Ascending aorta (tissue), 2 donors: Measurements from ENCODE around the gene SOX8. TPM values are rescaled to one million over a fixed set of nuclear protein-coding genes. Genes with fewer than 3 reads are reported as not detected.

ENCODE experiments used
- DNase-seq, 2 donors: peaks; one replicate each; pipeline ENCODE4 v3.0.0-alpha.2; 2019; ENCODE audit warnings: low spot score in 2 of 2
- H3K27ac ChIP-seq, 2 donors: fragments of 200-600 bp; sonication (generic); one replicate each; pipeline ENCODE4 v1.5.1; 2016 to 2017; ENCODE audit warnings: mild to moderate bottlenecking in 1 of 2
- H3K27me3 ChIP-seq: fragments of 200-600 bp; sonication (generic); one replicate; pipeline ENCODE4 v1.5.1; 2017
- H3K36me3 ChIP-seq, 2 donors: fragments of 200-600 bp; sonication (generic); one replicate each; pipeline ENCODE4 v1.5.1; 2016
- H3K4me1 ChIP-seq, 2 donors: fragments of 200-600 bp; sonication (generic); one replicate each; pipeline ENCODE4 v1.5.1; 2016 to 2017; ENCODE audit warnings: mild to moderate bottlenecking in 1 of 2
- H3K4me3 ChIP-seq, 2 donors: fragments of 200-600 bp; sonication (generic); one replicate each; pipeline ENCODE4 v1.5.1; 2016 to 2017; ENCODE audit warnings: mild to moderate bottlenecking in 1 of 2
- H3K9me3 ChIP-seq, 2 donors: fragments of 200-600 bp; sonication (generic); one replicate each; pipeline ENCODE4 v1.5.1; 2016
- CTCF ChIP-seq, 3 experiments: fragments of 200-600 bp in 2 of 3; fragments of 450-650 bp in 1 of 3; sonication (generic) in 2 of 3; IDR thresholded peaks; one replicate each; pipeline ENCODE4 v1.5.1; 2016 to 2019; ENCODE audit warnings: antibody characterized with exemption in 3 of 3, mild to moderate bottlenecking in 1 of 3, moderate library complexity in 1 of 3
- intact Hi-C: fragments of 100-400 bp; cut with DNase I; formaldehyde crosslinking; loops from one replicate; pipeline ENCODE4 v1.15.1; 2023
- total RNA-seq: library from RNA; depleted of rRNA; stranded (reverse); fragments of >200 nt; gene quantifications from one replicate; pipeline ENCODE4 v1.1.0, GENCODE V29; 2016

SOX8 gene
- total RNA-seq, 1 donor from 2014 or later, result 18.9 TPM

DNA sequence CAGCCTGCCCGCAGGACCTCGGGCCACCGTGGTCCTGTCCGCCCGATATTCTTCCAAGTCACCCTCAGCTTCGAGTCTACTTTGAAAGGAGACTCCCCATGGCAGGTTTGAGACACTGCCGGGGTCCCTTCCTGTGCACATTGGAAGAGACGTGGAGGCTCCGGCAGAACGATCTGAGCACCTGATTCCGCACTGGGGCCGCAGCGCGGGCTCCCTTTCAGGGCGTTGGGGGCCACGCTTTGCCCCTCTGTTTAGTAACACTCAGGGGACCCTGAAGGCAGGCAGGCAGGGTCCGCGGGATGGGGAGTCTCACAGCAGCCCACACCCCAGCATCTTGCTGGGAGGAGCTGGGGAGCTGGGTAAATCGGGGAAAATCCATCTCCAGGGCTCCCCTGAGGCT is 30.6 kb downstream of the SOX8 start:
- H3K27ac ChIP-seq, result no peak overlapping the region
- DNase-seq, result no peak
- intact Hi-C loops, result no loop called here
- no peaks in the 10 kb centered on the region for H3K9me3 ChIP-seq
- H3K36me3 ChIP-seq, result no peaks in the 10 kb centered on the region
- H3K27me3 ChIP-seq, result no peaks in the 10 kb centered on the region
- H3K4me1 ChIP-seq, result peaks cover 0 to 6% of the 10 kb centered on the region in 2 donors
- no peak overlapping the region for H3K4me3 ChIP-seq
- TF ChIP-seq CTCF (IDR thresholded peaks at IDR 0.05), result no peak

DNA sequence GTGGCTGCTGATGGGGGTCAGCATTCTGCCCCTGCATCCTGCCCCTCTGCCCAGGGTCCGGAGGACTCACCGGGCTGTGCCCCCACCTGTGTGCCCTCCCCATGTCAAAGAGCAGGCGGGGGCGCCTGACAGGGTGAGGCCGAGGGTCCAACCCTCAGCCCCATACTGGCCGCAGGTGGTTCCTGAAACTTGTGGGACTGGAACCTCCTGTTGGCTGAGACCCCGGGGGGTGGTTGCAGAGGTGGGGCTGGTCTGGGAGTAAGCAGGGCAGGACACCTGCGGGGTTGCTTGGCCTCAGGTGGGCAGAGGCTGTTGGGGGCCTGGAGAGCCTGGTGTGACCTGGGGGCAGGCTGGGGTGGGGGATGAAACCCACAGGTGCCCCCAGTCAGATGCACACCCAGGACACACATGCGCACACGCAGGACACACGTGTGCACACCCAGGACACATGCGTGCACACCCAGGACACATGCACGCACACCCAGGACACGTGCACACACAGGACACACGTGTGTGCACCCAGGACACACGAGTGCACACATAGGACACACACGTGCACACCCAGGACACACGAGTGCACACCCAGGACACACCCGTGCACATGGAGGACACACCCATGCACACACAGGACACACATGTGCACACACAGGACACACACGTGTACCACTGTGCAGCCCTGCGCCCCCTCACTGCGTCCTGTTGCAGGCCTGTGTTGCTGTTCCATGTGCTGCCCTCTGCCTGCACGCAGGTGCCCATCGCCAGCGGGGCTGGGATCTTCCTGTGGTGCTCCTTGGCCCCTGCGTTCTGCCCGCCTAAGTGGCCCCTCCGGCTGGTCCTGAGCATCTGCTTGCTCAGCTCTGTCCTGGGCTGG is 31.4 kb downstream of the SOX8 start:
- no peak for TF ChIP-seq CTCF (IDR thresholded peaks at IDR 0.05)
- H3K36me3 ChIP-seq, result no peaks in the 10 kb centered on the region
- H3K4me3 ChIP-seq, result no peak overlapping the region
- no peak overlapping the region for H3K27ac ChIP-seq
- DNase-seq, result no peak
- H3K9me3 ChIP-seq, result no peaks in the 10 kb centered on the region
- H3K27me3 ChIP-seq, result no peaks in the 10 kb centered on the region
- intact Hi-C loops, result no loop called here
- peaks cover 0 to 6% of the 10 kb centered on the region in 2 donors for H3K4me1 ChIP-seq

GRCh38 chr16:1013593-1013900 is 32.0 kb downstream of the SOX8 start:
- no peak overlapping the region for H3K4me3 ChIP-seq

DNA sequence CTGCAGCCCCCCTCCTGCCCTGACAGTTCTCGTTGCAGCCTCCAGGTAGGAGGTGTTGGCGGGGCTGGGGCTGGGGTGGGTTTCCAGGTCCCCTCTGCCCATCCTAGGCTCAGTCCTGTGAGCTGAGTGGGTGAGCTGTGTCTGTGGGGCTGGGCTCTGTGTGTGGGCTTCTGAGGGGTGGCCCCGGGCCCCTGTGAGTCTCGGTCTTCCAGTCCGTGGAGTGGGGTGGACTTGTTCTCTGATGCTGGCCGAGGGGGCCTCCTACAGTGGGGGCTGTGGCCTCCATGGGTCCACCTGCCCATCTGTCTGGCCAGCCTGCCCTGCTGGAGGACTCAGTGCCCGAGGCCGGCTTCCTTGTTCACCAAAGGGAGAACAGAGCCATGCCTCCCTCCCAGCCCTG is 32.7 kb downstream of the SOX8 start:
- Histone ChIP-seq H3K9me3 (no peaks in the 10 kb centered on the region), H3K27me3 (no peaks in the 10 kb centered on the region), H3K4me3 (no peak overlapping the region), H3K36me3 (no peaks in the 10 kb centered on the region), H3K27ac (peak overlapping the region; percentile 79 to 83), H3K4me1 (peaks cover 0 to 10% of the 10 kb centered on the region in 2 donors)
- no peak for TF ChIP-seq CTCF (IDR thresholded peaks at IDR 0.05)
- intact Hi-C loops, result loop anchor here (2.0 kb wide), 1 partner anchor 25 kb away; no protein-coding TSS in a partner anchor
- DNase-seq, result no peak

More at GRCh38 chr16:1013593-1013900, 32.0 kb downstream of the SOX8 start:
- intact Hi-C loops, result no loop called here
- Histone ChIP-seq H3K9me3 (no peaks in the 10 kb centered on the region), H3K4me1 (peaks cover 0 to 6% of the 10 kb centered on the region in 2 donors), H3K27me3 (no peaks in the 10 kb centered on the region), H3K27ac (no peak overlapping the region), H3K36me3 (no peaks in the 10 kb centered on the region)
- no peak for DNase-seq
- no peak for TF ChIP-seq CTCF (IDR thresholded peaks at IDR 0.05)

GRCh38 chr16:1014771-1015495 is 33.4 kb downstream of the SOX8 start:
- peak; percentile 49 to 76 for DNase-seq
- peak overlapping the region; percentile 79 to 83 for H3K27ac ChIP-seq
- no peaks in the 10 kb centered on the region for H3K9me3 ChIP-seq
- TF ChIP-seq CTCF (IDR thresholded peaks at IDR 0.05), result no peak
- intact Hi-C loops, result loop anchor here (2.0 kb wide), 1 partner anchor 26 kb away; no protein-coding TSS in a partner anchor
- no peaks in the 10 kb centered on the region for H3K27me3 ChIP-seq
- H3K36me3 ChIP-seq, result no peaks in the 10 kb centered on the region
- peaks cover 0 to 10% of the 10 kb centered on the region in 2 donors for H3K4me1 ChIP-seq
- H3K4me3 ChIP-seq, result no peak overlapping the region
